HG02870 (cell line): ENCODE measurements around the gene TCERG1L.

Experiments used
- ATAC-seq: cut with Tn5 transposase; IDR thresholded peaks from one replicate; pipeline ENCODE4 v1.9.1; 2021; ENCODE audit warnings: mild to moderate bottlenecking, moderate library complexity; ENCODE audit not compliant: unreplicated experiment

TCERG1L gene

DNA sequence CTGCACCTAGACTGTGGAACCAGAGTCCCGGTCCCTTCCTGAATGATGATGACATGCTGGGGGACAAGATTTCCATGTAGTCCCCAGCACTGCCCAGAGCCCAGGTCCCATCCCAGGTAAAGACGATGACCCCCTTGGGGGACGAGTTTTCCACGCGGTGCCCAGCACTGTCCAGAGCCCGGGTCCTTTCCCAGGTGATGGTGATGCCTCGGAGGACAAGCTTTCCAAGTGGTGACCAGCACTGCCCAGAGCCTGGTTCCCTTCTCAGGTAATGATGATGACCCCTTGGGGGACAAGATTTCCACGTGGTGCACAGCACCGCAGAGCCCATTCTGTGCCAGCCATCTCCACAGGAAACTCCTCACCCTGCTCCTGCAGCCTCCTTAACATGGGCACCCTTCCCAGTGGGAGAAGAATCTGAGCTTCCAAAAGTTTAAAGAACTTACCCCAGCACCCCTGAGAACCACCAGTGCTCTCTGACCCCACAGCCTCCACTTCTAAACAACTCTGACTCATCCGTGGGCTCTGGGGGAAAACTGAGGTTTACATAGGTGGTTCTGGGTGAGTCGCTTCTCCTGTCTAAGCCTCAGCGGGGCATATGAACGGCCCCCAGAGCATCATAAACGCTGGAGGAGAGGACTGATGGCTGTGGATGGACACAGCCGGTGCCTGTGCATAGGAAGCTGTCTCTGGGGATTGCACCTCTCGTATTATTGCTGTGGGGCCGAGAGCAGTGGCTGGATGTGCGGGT is 233.2 kb downstream of the TCERG1L start:
- ATAC-seq: no peak

DNA sequence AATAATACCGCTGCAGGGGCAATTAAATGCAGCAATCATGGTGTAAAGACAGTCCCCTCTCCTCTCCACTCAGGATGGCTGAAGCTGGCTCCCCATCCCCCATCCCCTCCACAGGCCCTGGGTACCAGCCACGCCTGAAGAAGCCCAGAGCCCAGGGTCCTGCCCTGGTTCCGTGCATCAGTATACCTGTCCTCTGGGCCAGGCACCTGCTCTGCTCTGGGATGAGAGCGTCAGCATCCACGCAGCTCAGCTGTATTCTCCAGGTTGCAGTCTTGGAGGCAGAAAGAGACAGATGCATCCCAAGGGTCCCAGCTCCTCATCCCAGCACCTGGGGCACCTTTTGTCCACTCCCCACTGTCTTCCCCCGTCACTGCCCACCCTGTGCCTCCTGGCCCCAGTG is 233.8 kb downstream of the TCERG1L start:
- ATAC-seq: no peak

- ATAC-seq: no peak
These were observed 234.5 kb downstream of the TCERG1L start for GRCh38 chr10:131077031-131077430.

DNA sequence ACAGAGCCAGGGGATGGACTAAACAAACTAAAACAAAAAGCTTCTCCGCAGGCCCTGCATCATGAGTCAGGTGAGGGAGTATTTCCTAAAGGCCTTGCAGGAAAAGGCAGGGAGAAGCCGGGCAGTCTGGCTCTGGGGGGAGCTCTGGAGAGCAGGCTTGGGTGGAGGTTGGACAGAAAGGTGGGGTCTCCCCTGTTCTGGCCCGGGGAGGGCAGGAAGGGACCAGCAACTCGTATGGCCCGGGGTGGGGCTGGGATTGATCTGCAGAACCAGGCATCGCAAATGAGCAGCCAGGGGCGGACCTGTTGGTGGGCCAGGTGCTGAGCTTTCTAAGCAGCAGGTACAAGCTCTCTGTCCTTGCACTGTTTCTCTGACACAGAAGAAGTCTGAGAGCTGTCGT is 235.2 kb downstream of the TCERG1L start:
- ATAC-seq: no peak

GRCh38 chr10:131075218-131075770 is 236.2 kb downstream of the TCERG1L start:
- no peak for ATAC-seq

- ATAC-seq: no peak
These were observed 236.8 kb downstream of the TCERG1L start for GRCh38 chr10:131074682-131075081.

DNA sequence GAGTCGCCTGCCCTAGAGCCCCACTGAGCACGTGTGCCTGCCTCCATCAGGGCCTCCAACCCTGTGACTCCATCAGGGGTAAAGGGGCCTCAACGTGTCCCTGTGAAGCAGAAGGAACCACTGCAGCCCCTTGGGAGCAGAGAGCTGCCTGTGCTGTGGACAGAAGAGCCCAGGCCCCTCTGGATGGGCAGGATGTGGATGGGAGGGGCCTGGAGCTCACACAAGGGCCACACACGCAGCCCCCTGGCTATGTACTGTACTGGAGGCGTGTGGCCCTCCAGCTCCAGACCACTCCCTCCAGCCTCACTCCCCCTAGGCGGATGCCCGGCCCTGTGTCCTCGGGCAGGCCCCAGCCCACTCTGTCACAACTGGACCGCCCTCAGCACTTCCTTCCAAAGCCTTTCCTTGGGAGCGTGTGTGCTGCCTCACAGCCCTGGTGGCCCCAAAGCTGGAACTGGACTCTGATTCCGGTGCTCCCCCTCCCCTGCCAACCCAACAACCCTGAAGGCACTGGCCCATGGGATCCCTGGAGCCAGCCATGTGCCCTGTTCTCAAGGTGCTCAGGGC is 238.0 kb downstream of the TCERG1L start:
- ATAC-seq: no peak

- no peak for ATAC-seq
These were observed 238.7 kb downstream of the TCERG1L start for GRCh38 chr10:131072651-131073468.

- no peak for ATAC-seq
These were observed 239.8 kb downstream of the TCERG1L start for GRCh38 chr10:131071721-131072120.

DNA sequence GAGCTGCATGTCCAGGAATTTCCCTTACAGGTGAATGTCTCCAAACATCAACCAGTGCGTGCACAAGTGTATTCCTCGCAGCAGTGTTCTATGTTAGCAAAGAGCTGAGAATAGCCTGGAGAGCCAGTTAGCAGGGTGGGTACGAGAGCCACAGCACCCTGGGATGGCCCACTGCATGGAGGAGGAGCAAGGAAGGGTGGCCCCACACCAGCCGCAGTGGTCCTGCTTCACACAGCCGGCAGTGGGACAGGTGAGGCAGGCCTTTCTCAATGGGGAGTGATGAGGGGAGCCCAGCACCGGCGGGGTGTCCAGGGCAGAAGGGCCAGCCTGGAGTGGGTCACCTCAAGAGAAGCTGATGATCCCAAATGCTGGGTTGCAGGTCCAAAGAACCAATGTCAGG is 240.7 kb downstream of the TCERG1L start:
- no peak for ATAC-seq

DNA sequence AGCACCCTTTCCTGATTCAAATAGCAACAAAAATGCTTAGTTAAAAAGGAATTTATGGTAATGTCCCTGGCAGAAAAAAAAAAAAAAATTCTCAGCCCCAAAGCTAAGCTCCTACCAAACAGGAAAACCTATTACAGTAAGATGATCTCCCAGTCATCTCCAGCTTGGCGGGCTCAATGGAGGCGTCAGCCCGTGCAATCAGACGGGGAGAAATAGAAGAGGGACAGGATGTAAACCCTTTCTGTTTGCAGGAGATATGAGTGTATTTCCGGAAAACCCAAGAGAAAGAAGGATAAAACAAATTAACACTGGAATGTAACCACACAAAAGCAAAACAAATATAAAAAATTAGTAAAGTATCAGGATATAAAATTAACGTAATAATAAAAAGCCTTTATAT is 242.8 kb downstream of the TCERG1L start:
- ATAC-seq: no peak

DNA sequence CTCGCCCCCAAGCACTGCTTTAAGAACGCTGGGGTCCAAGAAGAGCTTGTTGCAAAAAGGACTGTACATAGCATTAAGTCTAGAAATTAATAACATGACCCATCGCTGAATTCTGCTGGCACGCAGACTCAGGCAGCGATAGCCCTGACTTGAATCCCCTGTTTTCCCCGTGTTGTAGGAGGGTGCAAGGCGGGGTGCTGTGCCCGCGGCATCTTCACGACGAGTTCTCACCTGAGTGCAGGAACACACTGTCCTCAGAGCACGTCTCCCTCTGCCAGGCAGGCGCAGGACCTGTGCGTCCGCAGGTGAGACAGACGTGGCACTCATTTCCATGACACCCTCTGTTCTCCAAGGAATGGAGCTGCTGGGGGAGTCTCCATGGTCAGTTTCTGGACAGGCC is 243.2 kb downstream of the TCERG1L start:
- no peak for ATAC-seq

DNA sequence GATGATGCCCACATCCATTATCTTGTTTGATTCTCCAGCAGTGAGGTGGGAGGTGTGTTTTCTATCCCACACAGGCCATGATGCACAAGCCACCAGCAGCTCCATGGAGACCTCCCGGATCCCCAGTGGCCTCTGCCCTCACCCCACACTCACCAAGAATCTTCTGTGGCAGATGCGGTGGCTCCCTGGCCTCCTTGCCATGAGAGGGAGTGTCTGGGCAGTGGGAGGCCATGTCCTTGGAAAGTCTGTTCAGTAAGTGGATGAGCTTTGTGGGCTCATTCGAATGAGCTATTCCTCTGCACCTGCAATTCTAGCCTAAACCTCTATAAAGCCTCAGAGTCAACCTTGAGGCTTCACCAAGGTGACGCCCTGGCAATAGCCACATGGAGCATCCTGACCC is 243.8 kb downstream of the TCERG1L start:
- no peak for ATAC-seq

GRCh38 chr10:131065673-131066305 is 245.7 kb downstream of the TCERG1L start:
- ATAC-seq: no peak

DNA sequence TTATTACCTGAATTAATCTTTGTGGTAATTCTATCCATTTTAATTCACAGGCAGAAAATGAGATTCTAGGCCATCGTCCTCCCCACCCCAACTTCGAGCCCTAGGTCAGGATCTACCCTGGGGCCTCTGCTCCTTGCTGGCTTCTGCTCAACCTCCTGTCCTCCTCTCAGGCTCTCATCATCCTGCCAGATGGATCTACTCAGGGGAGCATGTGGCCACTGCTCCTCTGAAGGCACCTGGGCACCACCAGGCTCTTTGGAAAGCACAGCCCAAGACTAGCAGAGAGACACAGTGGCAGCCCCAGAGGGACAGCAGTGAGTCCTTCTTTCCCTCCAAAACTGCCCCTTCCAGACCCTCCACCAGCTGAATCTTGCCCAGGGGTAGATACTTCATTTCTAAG is 248.2 kb downstream of the TCERG1L start:
- no peak for ATAC-seq

DNA sequence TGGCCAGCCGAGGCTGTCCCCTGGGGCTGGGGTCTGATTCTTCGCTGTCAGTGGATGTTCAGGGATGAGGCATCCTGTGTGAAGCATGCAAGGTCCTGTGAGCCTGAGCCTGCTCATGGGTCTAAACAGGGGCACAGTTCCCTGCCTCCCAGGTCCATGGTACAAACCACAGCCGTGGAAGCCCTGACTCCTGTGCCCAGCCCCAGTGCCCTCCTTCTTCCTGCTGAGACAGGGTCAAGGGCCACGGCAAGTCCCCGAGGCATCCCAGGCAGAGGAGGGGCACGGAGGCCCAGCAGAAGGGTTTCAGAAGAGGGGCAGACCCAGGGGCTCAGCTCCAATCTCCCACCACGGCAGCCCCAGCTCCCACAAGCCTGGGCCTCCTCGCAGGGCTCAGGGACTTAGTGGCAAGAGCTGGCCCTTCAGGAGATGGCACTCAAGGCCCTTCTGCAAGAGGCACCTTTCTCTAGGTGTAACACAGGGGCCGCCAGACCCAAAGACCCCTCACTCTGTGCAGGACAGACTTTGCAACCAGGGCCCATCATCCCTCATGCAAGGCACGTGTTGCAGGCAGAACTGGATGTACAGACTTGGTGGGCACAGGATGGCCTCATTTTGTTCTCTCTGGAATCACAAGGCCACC is 248.8 kb downstream of the TCERG1L start:
- no peak for ATAC-seq

- no peak for ATAC-seq
These were observed 250.3 kb downstream of the TCERG1L start for GRCh38 chr10:131061216-131061615.

- ATAC-seq: no peak
These were observed 251.6 kb downstream of the TCERG1L start for GRCh38 chr10:131059881-131060280.

DNA sequence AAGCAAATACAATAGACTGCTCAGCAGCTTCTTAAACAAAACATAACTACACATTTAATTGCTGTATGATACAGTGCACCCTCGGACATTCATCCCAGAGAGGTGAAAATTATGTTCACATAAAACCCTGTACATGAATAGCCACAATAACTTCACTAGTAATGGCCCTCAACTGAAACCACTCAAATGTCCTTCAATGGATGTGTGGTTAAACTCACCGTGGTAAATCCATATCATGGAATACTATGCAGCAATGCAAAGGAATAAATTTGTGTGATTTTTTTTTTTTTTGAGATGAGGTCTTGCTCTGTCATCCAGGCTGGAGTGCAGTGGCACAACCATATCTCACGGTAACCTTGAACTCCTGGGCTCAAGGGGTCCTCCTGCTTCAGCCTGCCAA is 252.7 kb downstream of the TCERG1L start:
- ATAC-seq: no peak

DNA sequence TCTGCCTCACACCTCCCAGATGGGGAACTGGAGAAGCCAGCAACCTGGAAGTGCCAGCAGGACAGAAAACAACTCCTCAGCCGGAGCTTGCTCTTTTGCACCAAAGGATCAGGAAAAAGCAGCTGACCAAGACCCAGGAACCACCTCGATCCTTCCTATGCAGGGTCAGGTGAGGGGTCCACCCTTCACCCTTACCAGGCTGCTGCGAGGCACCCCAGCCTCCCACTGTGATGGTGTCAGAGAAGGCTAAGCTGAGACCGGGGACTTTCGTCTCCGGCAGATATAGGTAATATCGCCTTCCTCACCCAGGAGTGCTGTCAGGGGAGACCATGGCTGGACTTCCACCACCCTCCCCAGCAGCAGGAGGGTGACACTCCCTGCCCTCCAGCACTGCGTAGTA is 254.7 kb downstream of the TCERG1L start:
- no peak for ATAC-seq

DNA sequence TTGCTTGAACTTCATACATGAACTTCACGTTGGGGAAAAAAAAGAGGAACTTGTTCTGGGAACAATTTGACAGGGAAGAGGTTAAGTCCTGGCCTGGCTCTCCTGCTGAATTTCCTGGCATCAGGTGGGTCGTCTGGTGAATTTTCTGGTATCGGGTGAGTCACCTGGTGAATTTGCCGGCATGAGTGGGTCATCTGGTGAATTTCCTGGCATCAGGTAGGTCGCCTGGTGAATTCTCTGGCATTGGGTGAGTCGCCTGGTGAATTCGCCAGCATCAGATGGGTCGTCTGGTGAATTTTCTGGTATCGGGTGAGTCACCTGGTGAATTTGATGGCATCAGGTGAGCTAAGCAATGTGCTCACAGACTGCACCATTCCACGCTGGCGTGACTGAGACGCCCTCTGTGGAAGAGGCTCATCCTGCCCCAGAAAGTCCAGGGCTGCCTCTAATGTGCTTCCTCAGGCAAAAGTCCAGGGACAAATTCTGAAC is 255.4 kb downstream of the TCERG1L start:
- ATAC-seq: no peak
